Keratinocyte (primary cell): Measurements from ENCODE around the gene ZFP36L2. TPM values are rescaled to one million over a fixed set of nuclear protein-coding genes. Genes with fewer than 3 reads are reported as not detected.

Source experiments
- DNase-seq: peaks from one replicate; pipeline ENCODE4 v3.0.0-alpha.2; 2011; ENCODE audit warnings: low read depth, missing footprints, low spot score
- FAIRE-seq: peaks from 2 replicates; lab custom pipeline; 2011; peaks lifted over from hg19 to GRCh38; lab: Jason Lieb, UNC
- H2AFZ ChIP-seq: 2 replicates; pipeline ENCODE4 v1.6.0; 2012; ENCODE audit warnings: low read length, control low read depth, inconsistent platforms; ENCODE audit not compliant: control insufficient read depth
- H3K27ac ChIP-seq: 2 replicates; pipeline ENCODE4 v1.5.1; 2011; ENCODE audit warnings: low read length; ENCODE audit not compliant: control insufficient read depth, insufficient read depth
- H3K27me3 ChIP-seq: 3 replicates; pipeline ENCODE4 v1.6.0; 2011; ENCODE audit warnings: low read length; ENCODE audit not compliant: control insufficient read depth, insufficient read depth; ENCODE audit errors: extremely low read depth
- H3K36me3 ChIP-seq, 2 experiments: 2 replicates in 1 of 2; 3 replicates in 1 of 2; pipeline ENCODE4 v1.5.1; 2011; ENCODE audit warnings: low read length in 2 of 2, mild to moderate bottlenecking in 1 of 2; ENCODE audit not compliant: control insufficient read depth in 2 of 2, insufficient read depth in 2 of 2; ENCODE audit errors: extremely low read depth in 1 of 2
- H3K4me1 ChIP-seq: 3 replicates; pipeline ENCODE4 v1.5.1; 2011; ENCODE audit warnings: low read length; ENCODE audit not compliant: control insufficient read depth, insufficient read depth; ENCODE audit errors: extremely low read depth
- H3K4me2 ChIP-seq: 3 replicates; pipeline ENCODE4 v1.6.0; 2011; ENCODE audit warnings: low read depth, low read length; ENCODE audit not compliant: control insufficient read depth, insufficient read depth; ENCODE audit errors: extremely low read depth
- H3K4me3 ChIP-seq, 3 experiments: fragments of 200-600 bp in 1 of 3; sonication (generic) in 1 of 3; 2 replicates in 2 of 3; 3 replicates in 1 of 3; pipeline ENCODE4 v1.5.1; 2011 to 2016; ENCODE audit warnings: low read length in 3 of 3, mild to moderate bottlenecking in 3 of 3, control low read depth in 2 of 3, inconsistent platforms in 1 of 3, low read depth in 1 of 3, mixed read lengths in 1 of 3, mixed run types in 1 of 3, moderate library complexity in 1 of 3; ENCODE audit not compliant: control insufficient read depth in 2 of 3, insufficient read depth in 2 of 3; ENCODE audit errors: extremely low read depth in 1 of 3
- H3K79me2 ChIP-seq: 2 replicates; pipeline ENCODE4 v1.6.0; 2012; ENCODE audit warnings: low read length; ENCODE audit not compliant: control insufficient read depth, insufficient read depth
- H3K9ac ChIP-seq: 3 replicates; pipeline ENCODE4 v1.6.0; 2011; ENCODE audit warnings: low read length; ENCODE audit not compliant: control insufficient read depth, insufficient read depth; ENCODE audit errors: extremely low read depth
- H3K9me1 ChIP-seq: 3 replicates; pipeline ENCODE4 v1.6.0; 2011; ENCODE audit warnings: low read length; ENCODE audit not compliant: control insufficient read depth, insufficient read depth; ENCODE audit errors: extremely low read depth
- H3K9me3 ChIP-seq: 2 replicates; pipeline ENCODE4 v1.5.1; 2012; ENCODE audit warnings: low read depth, low read length; ENCODE audit not compliant: control insufficient read depth
- H4K20me1 ChIP-seq: 3 replicates; pipeline ENCODE4 v1.6.0; 2011; ENCODE audit warnings: low read length; ENCODE audit not compliant: control insufficient read depth, insufficient read depth; ENCODE audit errors: extremely low read depth
- CTCF ChIP-seq, 3 experiments: IDR thresholded peaks in 1 of 3; conservative IDR thresholded peaks in 1 of 3; optimal IDR thresholded peaks in 1 of 3; 2 replicates in 2 of 3; 3 replicates in 1 of 3; pipeline versions ENCODE3 to v1.5.1; 2011; ENCODE audit warnings: low read length in 3 of 3, mild to moderate bottlenecking in 3 of 3, moderate library complexity in 2 of 3, control low read depth in 1 of 3, inconsistent platforms in 1 of 3; ENCODE audit not compliant: insufficient read depth in 2 of 3; ENCODE audit errors: extremely low read depth in 1 of 3
- EZH2 ChIP-seq: IDR thresholded peaks from one replicate; pipeline ENCODE4 v1.6.1; 2012; ENCODE audit warnings: inconsistent platforms, mild to moderate bottlenecking, low read length, moderate library complexity
- dilution Hi-C: fragments of 300-500 bp; cut with MboI; formaldehyde crosslinking; loops from one replicate; pipeline ENCODE4 v1.7.0; 2020; ENCODE audit warnings: low sequenced_read_pairs; ENCODE audit not compliant: extremely low pct_ligation_motif_present
- polyA plus RNA-seq, 5 experiments: library from polyadenylated mRNA; depleted of rRNA in 3 of 5; stranded (reverse) in 3 of 5; stranded (forward) in 1 of 5; unstranded in 1 of 5; fragments of >200 nt; gene quantifications; 1 replicate in 1 of 5; 2 replicates in 3 of 5; 3 replicates in 1 of 5; pipeline versions ENCODE4 v1.2.1 to v1.2.3, GENCODE V29; 2011 to 2012; ENCODE audit warnings: missing spikeins in 2 of 5, low read depth in 1 of 5, low replicate concordance in 1 of 5

ZFP36L2 gene
- polyA plus RNA-seq, 1 donor (not counting 4 experiments of a cell fraction or from before 2014, with no cell fraction given): 52.4 TPM

- H3K27me3 ChIP-seq: no peaks in the 10 kb centered on the region
- H3K9ac ChIP-seq: no peak overlapping the region
- peaks cover 11% of the 10 kb centered on the region for H3K4me1 ChIP-seq
- DNase-seq (no peak), FAIRE-seq (no peak)
- no peaks in the 10 kb centered on the region for H3K9me3 ChIP-seq
- H3K36me3 ChIP-seq: no peaks in the 10 kb centered on the region
- TF ChIP-seq CTCF (optimal IDR thresholded peaks at IDR 0.05 in 1 of 3, IDR thresholded peaks at IDR 0.05 in 1 of 3, conservative IDR thresholded peaks at IDR 0.05 in 1 of 3; ENCODE audit: extremely low read depth in 1 of 3, insufficient read depth in 2 of 3, low read length in 3 of 3): no peak
- dilution Hi-C loops: no loop called here
- no peak overlapping the region for H3K27ac ChIP-seq
- H2AFZ ChIP-seq: no peak overlapping the region
- H3K79me2 ChIP-seq: no peaks in the 10 kb centered on the region
- no peak overlapping the region for H3K4me3 ChIP-seq
- no peaks in the 10 kb centered on the region for H3K9me1 ChIP-seq
- H4K20me1 ChIP-seq: no peaks in the 10 kb centered on the region
- no peak overlapping the region for H3K4me2 ChIP-seq
These were observed 25.4 kb downstream of the ZFP36L2 start for GRCh38 chr2:43201016-43201415.

GRCh38 chr2:43199492-43200488 lies 26.6 kb downstream of the ZFP36L2 start:
- H3K4me2 ChIP-seq: peak overlapping the region; percentile 41
- no peaks in the 10 kb centered on the region for H3K9me1 ChIP-seq
- peak; percentile 73 for FAIRE-seq
- H3K4me3 ChIP-seq: no peak overlapping the region
- dilution Hi-C loops: no loop called here
- H3K79me2 ChIP-seq: no peaks in the 10 kb centered on the region
- peak overlapping the region; percentile 13 for H3K9ac ChIP-seq
- no peaks in the 10 kb centered on the region for H3K36me3 ChIP-seq
- peak overlapping the region; percentile 47 for H2AFZ ChIP-seq
- H3K9me3 ChIP-seq: no peaks in the 10 kb centered on the region
- H4K20me1 ChIP-seq: no peaks in the 10 kb centered on the region
- no peak for TF ChIP-seq EZH2
- peak in 1 of 3 experiments; percentile 11 for TF ChIP-seq CTCF (optimal IDR thresholded peaks at IDR 0.05 in 1 of 3, IDR thresholded peaks at IDR 0.05 in 1 of 3, conservative IDR thresholded peaks at IDR 0.05 in 1 of 3; ENCODE audit: extremely low read depth in 1 of 3, insufficient read depth in 2 of 3, low read length in 3 of 3)
- peak; percentile 68 for DNase-seq
- H3K27me3 ChIP-seq: no peaks in the 10 kb centered on the region
- peak overlapping the region; percentile 10 for H3K27ac ChIP-seq
- H3K4me1 ChIP-seq: peaks cover 11% of the 10 kb centered on the region
